Measurements from ENCODE around the gene GRIK4.

GRIK4 gene

GRCh38 chr11:120966840-120967239 is 455.3 kb downstream of the GRIK4 start:
- no peak overlapping the region for H3K4me3 ChIP-seq (ENCODE audit: low read depth, low read length)
- DNase-seq (ENCODE audit: low read depth): no peak
- no peak for TF ChIP-seq CTCF (conservative IDR thresholded peaks at IDR 0.05; ENCODE audit: low read depth, low read length)

GRCh38 chr11:120969993-120970392 is 458.4 kb downstream of the GRIK4 start:
- no peak overlapping the region for H3K4me3 ChIP-seq (ENCODE audit: low read depth, low read length)
- DNase-seq (ENCODE audit: low read depth): no peak
- TF ChIP-seq CTCF (conservative IDR thresholded peaks at IDR 0.05; ENCODE audit: low read depth, low read length): no peak

GRCh38 chr11:120971825-120972224 is 460.3 kb downstream of the GRIK4 start:
- no peak for TF ChIP-seq CTCF (conservative IDR thresholded peaks at IDR 0.05; ENCODE audit: low read depth, low read length)
- no peak overlapping the region for H3K4me3 ChIP-seq (ENCODE audit: low read depth, low read length)
- no peak for DNase-seq (ENCODE audit: low read depth)

GRCh38 chr11:120972621-120973020 is 461.1 kb downstream of the GRIK4 start:
- DNase-seq (ENCODE audit: low read depth): no peak
- H3K4me3 ChIP-seq (ENCODE audit: low read depth, low read length): no peak overlapping the region
- TF ChIP-seq CTCF (conservative IDR thresholded peaks at IDR 0.05; ENCODE audit: low read depth, low read length): no peak

GRCh38 chr11:120973501-120973900 is 462.0 kb downstream of the GRIK4 start:
- no peak overlapping the region for H3K4me3 ChIP-seq (ENCODE audit: low read depth, low read length)
- DNase-seq (ENCODE audit: low read depth): no peak
- TF ChIP-seq CTCF (conservative IDR thresholded peaks at IDR 0.05; ENCODE audit: low read depth, low read length): no peak

GRCh38 chr11:120974466-120974865 is 462.9 kb downstream of the GRIK4 start:
- TF ChIP-seq CTCF (conservative IDR thresholded peaks at IDR 0.05; ENCODE audit: low read depth, low read length): no peak
- no peak overlapping the region for H3K4me3 ChIP-seq (ENCODE audit: low read depth, low read length)
- no peak for DNase-seq (ENCODE audit: low read depth)

- no peak for TF ChIP-seq CTCF (conservative IDR thresholded peaks at IDR 0.05; ENCODE audit: low read depth, low read length)
- DNase-seq (ENCODE audit: low read depth): no peak
- H3K4me3 ChIP-seq (ENCODE audit: low read depth, low read length): no peak overlapping the region
Measured at GRCh38 chr11:120974965-120975364, 463.4 kb downstream of the GRIK4 start.

Data from choroid plexus epithelial cell (primary cell).